A673 (cell line): ENCODE data around the gene HNF1A.

Source experiments
- EZH2 ChIP-seq: fragments of 200-600 bp; sonication (generic); IDR thresholded peaks from 2 replicates; pipeline ENCODE4 v1.6.1; 2017; ENCODE audit warnings: borderline replicate concordance, low read depth, mild to moderate bottlenecking, mixed read lengths, antibody characterized with exemption, low read length; ENCODE audit not compliant: poor library complexity, severe bottlenecking
- TF ChIP-seq, protein P1 (sequence below): fragments of 300-800, 200-600 bp; sonication (generic); conservative IDR thresholded peaks from 2 replicates; pipeline ENCODE4 v1.5.1; 2017; ENCODE audit warnings: low read depth, mild to moderate bottlenecking, antibody characterized with exemption, low read length, moderate library complexity, mixed read lengths

GRCh38 chr12:121048442-121048841 lies 70.1 kb downstream of the HNF1A start:
- TF ChIP-seq, protein P1, sequence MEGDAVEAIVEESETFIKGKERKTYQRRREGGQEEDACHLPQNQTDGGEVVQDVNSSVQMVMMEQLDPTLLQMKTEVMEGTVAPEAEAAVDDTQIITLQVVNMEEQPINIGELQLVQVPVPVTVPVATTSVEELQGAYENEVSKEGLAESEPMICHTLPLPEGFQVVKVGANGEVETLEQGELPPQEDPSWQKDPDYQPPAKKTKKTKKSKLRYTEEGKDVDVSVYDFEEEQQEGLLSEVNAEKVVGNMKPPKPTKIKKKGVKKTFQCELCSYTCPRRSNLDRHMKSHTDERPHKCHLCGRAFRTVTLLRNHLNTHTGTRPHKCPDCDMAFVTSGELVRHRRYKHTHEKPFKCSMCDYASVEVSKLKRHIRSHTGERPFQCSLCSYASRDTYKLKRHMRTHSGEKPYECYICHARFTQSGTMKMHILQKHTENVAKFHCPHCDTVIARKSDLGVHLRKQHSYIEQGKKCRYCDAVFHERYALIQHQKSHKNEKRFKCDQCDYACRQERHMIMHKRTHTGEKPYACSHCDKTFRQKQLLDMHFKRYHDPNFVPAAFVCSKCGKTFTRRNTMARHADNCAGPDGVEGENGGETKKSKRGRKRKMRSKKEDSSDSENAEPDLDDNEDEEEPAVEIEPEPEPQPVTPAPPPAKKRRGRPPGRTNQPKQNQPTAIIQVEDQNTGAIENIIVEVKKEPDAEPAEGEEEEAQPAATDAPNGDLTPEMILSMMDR = no peak
- no peak for TF ChIP-seq EZH2
